Mucosa of descending colon (tissue), 3 donors: ENCODE data around the gene RAB1A. TPM values are rescaled to one million over a fixed set of nuclear protein-coding genes. Genes with fewer than 3 reads are reported as not detected.

ENCODE experiments used
- ATAC-seq: fragments of 200-7000 bp; cut with Tn5 transposase; one replicate; pipeline ENCODE4 v1.9.1; 2020; ENCODE audit warnings: mild to moderate bottlenecking, moderate library complexity
- DNase-seq, 3 donors: peaks; one replicate each; pipeline ENCODE4 v3.0.0-alpha.2; 2020
- H3K36me3 ChIP-seq: fragments of 200-600 bp; one replicate; pipeline ENCODE4 v1.8.0; 2021; ENCODE audit warnings: low read depth, mild to moderate bottlenecking
- H3K4me1 ChIP-seq: fragments of 200-600 bp; one replicate; pipeline ENCODE4 v1.8.0; 2021; ENCODE audit warnings: low read depth, mild to moderate bottlenecking
- H3K4me3 ChIP-seq: fragments of 200-600 bp; one replicate; pipeline ENCODE4 v1.8.0; 2021; ENCODE audit warnings: mild to moderate bottlenecking
- H3K9me3 ChIP-seq: fragments of 200-600 bp; one replicate; pipeline ENCODE4 v1.8.0; 2021; ENCODE audit warnings: mild to moderate bottlenecking
- intact Hi-C, 2 donors: fragments of 100-400 bp; cut with DNase I in 1 of 2; cut with micrococcal nuclease in 1 of 2; formaldehyde crosslinking; loops; one replicate each; pipeline versions ENCODE4 v1.11.0 to v1.11.1; 2022; cut with DNase I, micrococcal nuclease
- total RNA-seq, 3 donors: library from RNA; stranded (reverse); fragmentation: NEBNext Ultra II Directional in 2 of 3; extraction: Animal tissue kit (Norgen Biotek cat#: 25700) in 2 of 3; gene quantifications; one replicate each; pipeline versions ENCODE4 v1.2.1 to v1.2.4, GENCODE V29; 2021 to 2023
- TF ChIP-seq, protein P1 (sequence below): fragments of 200-600 bp; IDR thresholded peaks from one replicate; pipeline ENCODE4 v1.8.0; 2022; ENCODE audit warnings: antibody characterized with exemption, mild to moderate bottlenecking
- donor health status: DM: no; HTN: no; CAD: no; lungs with moderate emphysema.
- donor health status: DM: no; HTN: no; CAD: no.
- donor health status: DM: no; HTN: yes; CAD: no.

The RAB1A gene
- total RNA-seq, 3 donors from 2014 or later, result 144 to 165 (median 151) TPM

DNA sequence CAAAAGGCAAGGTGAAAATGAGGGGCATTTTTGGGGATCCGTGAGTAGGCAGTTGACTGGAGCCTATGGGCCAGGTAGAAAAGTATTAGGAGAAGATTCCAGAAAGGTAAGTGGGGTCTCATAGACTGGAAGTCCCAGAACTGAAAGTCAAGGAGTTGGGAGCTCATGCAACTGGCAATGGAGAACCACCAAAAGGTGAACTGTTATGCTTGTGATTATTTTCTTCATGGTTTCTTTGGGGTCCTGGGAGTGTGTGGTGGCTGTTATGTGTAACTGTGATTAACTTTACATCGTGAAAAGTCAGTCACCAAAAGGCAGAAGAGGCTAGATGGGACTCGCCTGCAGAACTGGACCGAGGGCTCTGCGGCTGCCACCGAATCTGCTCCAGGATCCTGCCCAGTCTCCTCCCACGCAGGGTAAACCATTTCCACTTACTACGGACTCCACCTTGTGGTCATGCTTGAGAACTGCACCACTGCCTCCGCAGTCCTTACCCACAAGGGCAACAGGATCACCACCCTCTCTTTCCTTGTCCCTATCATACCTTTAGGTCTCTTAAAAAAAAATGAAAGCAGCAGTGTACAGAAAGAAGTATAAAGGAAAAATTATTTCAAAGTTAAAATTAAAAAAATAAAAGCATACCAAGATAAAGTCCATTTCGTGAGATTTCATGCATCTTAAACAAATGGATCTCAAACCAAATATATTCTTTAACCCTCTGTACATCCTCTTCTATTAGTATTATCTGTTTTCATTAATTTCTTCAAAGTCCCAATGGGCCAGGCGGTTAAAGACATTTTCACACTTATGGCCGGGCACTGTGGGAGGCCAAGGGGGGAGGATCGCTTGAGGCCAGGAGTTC lies 89.3 kb downstream of the RAB1A start:
- Histone ChIP-seq H3K36me3 (no peaks in the 10 kb centered on the region), H3K4me1 (no peaks in the 10 kb centered on the region), H3K9me3 (peaks cover 13% of the 10 kb centered on the region), H3K4me3 (no peak overlapping the region)
- ATAC-seq (peak; percentile 99), DNase-seq (peak; percentile 82 to 94 (median 86))
- TF ChIP-seq, protein P1, sequence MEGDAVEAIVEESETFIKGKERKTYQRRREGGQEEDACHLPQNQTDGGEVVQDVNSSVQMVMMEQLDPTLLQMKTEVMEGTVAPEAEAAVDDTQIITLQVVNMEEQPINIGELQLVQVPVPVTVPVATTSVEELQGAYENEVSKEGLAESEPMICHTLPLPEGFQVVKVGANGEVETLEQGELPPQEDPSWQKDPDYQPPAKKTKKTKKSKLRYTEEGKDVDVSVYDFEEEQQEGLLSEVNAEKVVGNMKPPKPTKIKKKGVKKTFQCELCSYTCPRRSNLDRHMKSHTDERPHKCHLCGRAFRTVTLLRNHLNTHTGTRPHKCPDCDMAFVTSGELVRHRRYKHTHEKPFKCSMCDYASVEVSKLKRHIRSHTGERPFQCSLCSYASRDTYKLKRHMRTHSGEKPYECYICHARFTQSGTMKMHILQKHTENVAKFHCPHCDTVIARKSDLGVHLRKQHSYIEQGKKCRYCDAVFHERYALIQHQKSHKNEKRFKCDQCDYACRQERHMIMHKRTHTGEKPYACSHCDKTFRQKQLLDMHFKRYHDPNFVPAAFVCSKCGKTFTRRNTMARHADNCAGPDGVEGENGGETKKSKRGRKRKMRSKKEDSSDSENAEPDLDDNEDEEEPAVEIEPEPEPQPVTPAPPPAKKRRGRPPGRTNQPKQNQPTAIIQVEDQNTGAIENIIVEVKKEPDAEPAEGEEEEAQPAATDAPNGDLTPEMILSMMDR, result peak; percentile 93
- intact Hi-C loops, result loop anchor here (2.0 to 5.0 kb wide), 2 partner anchors 123 to 124 kb away; no protein-coding TSS in a partner anchor

- Histone ChIP-seq H3K36me3 (no peaks in the 10 kb centered on the region), H3K4me3 (no peak overlapping the region), H3K4me1 (no peaks in the 10 kb centered on the region), H3K9me3 (peaks cover 12% of the 10 kb centered on the region)
- intact Hi-C loops, result loop anchor here (2.0 to 5.0 kb wide), 2 partner anchors 122 to 123 kb away; no protein-coding TSS in a partner anchor
- DNase-seq, result no peak
- TF ChIP-seq, protein P1, result no peak
- ATAC-seq, result no peak
These were observed 90.3 kb downstream of the RAB1A start for GRCh38 chr2:65039640-65040039.

- Histone ChIP-seq H3K4me3 (no peak overlapping the region), H3K36me3 (no peaks in the 10 kb centered on the region), H3K9me3 (no peaks in the 10 kb centered on the region), H3K4me1 (peaks cover 12% of the 10 kb centered on the region)
- intact Hi-C loops, result no loop called here
- DNase-seq (no peak), ATAC-seq (no peak)
- TF ChIP-seq, protein P1, result no peak
These were observed 92.7 kb downstream of the RAB1A start for GRCh38 chr2:65037178-65037577.

Other genes starting within 250 kb of the RAB1A start
- 10 to 100 TPM in 1 of 3 donors, 1 to 10 TPM in 2; 8.2 to 14.7 (median 8.4) TPM for gene SLC1A4, start 140.7 kb downstream of the RAB1A start, total RNA-seq
- gene CEP68, start 73.7 kb downstream of the RAB1A start, total RNA-seq, result 10 to 100 TPM in 2 of 3 donors, 1 to 10 TPM in 1; 8.9 to 30.9 (median 13.2) TPM
- 100 to 1,000 TPM; 235 to 273 (median 268) TPM for gene ACTR2, start 97.7 kb upstream of the RAB1A start, total RNA-seq